ENCODE data around the gene RPLP2.

The RPLP2 gene

DNA sequence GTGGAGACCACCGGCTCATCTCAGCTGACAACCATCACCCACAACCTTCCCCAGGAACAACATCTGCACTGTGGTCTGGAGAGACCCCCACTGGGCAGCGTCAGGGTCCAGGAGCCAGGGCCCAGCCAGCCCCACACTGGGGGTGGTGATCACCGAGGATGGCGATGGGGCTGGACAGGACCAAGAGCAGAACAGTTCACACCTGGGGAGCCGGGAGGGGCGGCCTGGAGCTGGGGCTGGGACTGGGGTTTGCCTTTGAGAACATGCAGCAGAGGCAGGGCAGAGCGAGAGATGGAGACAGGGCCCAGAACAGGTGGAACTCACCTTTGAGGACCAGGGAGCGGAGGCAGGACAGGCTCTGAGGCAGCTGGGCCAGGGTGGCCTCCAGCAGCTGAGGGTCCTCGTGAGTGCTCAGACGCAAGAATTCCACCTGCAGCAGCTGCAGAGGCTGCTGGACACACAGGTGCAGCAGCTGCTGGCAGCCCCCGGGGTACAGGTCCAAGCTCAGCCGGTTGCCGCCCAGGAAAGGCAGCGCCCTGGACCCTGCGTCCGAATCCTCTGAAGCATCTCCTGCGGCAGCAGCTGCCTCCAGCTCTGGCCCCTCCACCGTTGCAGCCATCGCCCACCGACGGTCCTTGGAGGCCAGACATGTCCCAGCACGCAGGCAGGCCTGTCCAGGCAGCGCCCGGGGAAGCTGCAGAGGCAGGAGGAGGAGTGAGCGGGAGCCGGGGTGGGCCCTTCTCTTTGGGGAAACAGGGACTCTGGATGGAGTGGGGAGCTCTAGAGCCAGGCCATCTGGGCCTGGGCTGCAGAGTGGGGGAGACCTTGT lies 5.8 kb upstream of the RPLP2 start:
- no peak for DNase-seq (ENCODE audit: low read depth)

DNA sequence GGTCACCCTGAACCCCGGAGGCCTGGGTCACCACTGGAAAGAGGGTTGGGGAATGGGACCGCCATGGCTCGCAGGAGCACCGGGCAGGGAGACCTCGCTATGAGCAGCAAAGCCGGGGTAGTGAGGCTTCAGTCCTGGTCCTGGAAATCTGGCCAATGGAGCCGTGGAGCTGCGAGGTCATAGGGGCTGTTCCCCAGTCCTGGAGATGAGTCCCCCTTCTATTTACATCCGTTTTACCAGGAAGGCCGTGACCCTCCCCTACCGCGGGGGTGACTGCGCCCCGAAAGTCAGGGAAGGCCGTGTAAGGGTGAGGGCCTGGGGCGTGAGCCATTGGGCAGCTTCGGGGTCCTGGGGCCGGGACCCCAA lies 5.2 kb upstream of the RPLP2 start:
- DNase-seq (ENCODE audit: low read depth) = no peak

DNA sequence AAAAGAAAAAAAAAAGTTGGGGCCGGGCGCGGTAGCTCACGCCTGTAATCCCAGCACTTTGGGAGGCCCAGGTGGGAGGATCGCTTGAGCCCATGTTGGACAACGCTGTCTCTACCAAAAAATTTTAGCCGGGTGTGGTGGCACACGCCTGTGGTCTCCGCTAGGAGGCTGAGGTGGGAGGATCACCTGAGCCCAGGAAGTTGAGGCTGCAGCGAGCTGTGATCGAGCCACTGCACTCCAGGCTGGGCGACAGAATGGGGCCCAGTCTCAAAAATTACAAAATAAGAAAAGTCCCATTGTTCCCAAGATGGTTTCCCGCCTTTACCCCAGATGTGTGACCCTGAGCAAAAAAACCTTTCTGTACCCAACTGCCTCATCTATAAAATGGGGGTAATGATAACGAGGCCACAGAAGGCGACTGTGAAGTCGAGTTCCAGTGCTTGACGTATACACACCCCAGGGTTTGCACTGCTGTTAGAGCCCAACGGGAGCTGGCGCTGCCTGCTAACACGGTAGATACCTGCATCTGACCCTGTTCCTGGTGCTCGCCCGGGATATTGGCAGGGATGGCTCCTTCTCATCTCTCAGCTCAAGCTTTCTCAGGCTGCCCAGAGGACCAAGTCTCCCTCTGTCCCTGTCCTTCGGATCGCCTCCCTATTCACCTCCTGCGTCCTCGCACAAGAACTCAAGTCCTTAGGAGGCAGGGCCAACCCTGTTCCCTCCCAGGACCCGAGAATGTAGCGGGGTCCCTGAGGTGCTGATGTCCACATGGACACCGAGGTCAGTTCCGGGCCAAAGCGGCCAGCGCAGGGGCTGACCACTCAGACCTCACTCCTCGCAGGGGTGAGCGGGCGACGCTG lies 1.1 kb upstream of the RPLP2 start:
- DNase-seq (ENCODE audit: low read depth) = no peak

DNA sequence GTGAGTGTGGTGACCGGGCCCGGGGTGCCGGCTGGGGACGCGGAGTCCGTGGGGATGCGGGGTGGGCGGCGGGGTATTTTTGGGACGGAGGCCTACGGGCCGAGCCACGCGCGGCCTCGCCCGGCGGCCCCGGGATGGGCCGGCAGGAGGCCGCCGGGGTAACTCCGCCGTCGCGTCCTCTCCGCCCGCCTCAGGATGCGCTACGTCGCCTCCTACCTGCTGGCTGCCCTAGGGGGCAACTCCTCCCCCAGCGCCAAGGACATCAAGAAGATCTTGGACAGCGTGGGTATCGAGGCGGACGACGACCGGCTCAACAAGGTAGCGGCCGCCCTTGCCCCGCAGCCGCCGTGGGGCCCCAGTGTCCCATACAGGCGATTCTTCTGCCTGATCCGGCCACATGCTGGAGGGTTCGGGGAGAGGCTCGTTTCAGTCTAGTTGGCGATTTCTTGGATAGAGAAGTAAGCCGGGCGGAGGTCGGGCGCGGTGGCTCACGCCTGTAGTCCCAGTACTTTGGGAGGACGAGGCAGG lies 337 bp downstream of the RPLP2 start:
- DNase-seq (ENCODE audit: low read depth) = no peak

DNA sequence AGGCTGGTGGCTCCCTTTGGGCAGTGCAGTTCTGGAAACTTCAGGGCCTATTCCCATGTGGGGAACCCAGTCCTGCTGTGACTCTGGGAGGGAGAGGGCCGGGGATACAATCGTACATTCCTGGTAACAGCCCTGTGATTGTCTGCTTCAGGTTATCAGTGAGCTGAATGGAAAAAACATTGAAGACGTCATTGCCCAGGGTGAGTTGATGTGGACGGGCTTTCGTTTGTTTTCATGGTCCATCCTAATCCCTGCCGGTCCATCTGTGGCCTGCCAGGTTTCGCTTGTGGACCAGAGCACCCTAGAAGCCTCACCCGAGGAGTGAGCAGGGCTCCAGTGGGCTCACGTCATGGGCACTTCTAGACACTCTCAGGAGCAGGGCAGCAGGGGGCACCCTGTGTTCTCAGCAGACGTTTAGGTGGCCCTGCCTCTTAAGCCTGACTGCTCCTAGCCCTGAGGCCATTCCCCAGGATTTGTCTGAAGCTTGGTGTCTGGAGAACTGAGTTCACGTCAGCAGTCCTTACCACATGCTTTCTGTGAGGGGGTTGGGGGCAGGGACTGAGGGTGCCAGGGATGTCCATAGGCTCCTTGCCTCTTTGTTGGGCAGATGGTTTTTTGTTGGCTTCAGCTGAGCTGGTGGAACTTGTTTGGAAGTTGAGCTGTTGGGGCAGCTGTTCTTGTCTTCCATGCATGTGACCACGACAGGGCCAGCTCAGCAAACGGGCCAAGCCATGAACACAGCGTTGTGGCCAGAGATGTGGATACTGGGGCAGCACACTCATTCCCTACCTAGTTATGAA lies 1.9 kb downstream of the RPLP2 start:
- DNase-seq (ENCODE audit: low read depth) = no peak

DNA sequence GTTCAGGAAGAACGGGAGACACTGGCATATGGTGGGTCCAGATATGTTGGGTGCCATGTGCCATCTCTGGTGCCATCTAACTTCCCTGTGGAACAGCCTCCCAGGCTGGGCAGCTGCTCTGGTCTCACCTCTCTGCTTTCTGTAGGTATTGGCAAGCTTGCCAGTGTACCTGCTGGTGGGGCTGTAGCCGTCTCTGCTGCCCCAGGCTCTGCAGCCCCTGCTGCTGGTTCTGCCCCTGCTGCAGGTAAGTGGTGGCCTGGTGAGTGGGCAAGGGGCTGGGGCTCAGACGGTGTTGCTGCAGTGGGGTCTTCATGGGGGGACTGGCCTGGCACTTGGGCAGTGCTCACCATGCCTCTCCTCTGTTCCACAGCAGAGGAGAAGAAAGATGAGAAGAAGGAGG lies 2.6 kb downstream of the RPLP2 start:
- DNase-seq (ENCODE audit: low read depth) = no peak

DNA sequence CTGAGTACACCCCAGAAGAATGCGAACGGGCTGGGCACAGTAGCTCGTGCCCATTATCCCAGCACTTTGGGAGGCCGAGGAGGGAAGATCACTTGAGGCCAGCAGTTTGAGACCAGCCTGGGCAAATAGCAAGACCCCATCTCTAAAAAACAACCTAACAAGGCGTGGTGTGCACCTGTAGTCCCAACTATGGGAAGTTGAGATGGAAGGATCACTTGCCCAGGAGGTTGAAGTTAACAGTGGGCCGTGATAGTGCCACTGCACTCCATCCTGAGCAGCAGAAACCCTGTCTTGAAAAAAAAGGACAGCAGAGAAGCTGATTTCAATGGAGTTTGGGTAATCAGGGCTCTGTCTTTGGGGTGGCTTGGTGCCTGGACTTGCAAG lies 3.3 kb downstream of the RPLP2 start:
- DNase-seq (ENCODE audit: low read depth) = no peak

DNA sequence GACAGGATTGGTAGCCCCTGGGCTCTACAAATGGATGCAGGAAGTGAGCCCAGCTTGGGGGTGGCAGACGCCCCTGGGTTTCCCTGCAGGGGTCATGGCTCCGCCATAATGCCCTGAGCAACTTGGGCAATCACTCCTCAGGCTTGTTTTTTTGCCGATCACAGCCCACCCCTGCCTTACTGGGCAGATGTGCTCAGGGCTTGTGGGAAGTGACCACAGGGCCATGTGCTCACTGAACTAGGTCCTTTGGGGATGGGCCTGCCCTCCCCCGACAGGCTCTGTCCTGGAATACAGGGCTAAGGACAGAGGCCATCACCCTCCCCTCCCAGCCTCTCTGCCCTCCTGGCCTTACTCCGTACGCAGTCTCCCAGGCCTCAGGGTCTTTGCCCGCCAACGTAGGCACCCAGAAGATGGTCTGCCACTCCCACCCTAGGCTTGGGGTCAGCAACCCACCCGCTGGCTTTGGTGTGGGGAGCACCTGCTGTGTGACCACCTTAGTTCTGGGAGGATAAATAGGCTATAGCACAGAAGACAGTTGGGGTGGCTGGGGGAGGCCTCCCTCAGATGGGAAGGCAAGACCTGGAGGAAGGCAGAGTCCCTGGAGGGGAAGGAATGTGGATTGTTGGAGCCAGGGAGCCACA lies 3.8 kb downstream of the RPLP2 start:
- no peak for DNase-seq (ENCODE audit: low read depth)

DNA sequence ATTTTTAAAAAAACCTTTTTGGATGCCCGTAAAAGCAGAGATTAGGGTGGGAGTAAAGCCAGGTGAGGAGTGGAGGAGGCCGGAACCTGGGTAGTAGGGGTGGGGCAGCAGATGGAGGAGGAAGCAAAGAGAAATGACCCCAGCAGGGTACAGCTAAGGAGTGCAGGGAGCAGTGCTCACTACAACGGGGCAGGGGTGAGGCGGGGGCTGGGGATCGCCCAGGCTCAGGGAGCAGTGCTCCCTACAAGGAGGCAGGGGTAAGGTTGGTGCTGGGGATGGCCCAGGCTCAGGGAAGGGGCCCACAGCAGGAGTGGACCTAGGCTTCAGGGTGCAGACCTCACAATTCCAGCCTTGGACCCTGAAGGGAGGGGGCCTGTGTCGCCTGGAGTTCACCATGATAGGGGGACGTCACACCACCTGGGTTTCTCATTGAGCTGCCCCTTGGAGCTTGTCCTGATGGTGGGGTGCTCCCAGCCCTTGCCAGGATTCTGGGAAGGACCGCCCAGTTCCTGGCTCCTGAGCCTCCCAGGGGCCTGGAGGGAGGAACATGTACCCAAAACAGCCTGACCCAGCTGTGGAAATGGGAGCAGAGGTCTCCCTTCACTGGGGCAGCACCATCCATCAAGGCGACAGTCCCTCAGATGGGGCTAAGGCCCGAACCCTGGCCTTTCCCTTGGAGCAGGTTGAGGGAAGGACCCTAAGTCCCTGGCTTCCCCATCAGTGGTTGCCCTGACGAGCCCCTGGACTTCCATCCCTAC lies 6.1 kb downstream of the RPLP2 start:
- no peak for DNase-seq (ENCODE audit: low read depth)

DNA sequence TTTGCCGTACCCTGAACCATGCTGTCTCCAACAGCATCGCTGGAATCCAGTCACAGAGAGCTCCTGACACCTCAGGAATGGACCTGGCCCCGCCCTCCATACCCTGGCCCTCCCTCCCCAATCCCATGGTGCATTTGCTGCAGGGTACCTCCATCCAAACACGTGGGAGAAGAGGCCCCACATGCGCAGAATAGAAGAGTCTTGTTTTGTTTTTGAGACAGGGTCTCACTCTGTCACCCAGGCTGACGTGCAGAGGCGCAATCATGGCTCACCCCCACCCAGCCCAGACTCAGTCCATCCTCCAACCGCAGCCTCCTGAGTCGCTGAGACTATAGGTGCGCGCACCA lies 6.6 kb downstream of the RPLP2 start:
- no peak for DNase-seq (ENCODE audit: low read depth)

DNA sequence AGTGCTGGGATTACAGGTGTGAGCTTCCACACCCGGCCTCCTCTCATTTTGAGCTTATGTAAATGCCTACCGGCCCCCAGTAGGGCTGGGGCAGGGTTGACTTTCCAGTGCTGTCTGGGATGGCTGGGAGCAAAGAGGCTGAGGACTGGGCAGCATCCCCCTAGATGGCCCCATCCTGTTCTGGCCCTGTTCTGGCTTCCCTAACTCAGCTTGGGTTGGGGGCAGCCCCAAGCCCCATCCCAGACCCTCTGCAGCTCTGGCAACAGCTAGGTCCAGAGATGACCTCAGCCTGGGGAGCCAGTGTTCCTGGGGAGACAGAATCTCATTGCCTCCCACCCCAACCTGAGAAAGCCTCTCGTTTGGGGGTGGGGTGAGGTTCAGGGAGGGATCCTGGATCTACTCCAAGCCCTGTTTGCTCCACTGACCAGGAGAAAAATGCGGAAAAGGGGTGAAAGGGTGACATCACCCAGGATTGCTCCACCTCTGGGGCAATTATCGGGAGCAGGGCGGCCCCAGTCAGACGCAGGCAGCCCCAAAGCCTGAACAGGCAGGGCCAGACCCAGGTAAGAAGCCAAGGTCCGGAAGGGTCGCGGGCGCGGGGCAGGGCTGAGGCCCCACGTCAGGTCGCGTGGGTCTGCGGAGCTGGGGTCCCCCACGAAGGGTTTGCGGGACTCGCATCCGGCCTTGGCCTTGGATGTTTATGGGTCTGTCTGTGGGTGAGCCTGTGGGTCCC lies 8.8 kb downstream of the RPLP2 start, which contains the start of gene PNPLA2:
TSS of gene PNPLA2 (plus strand) at position 519 of the 733 bp plus-strand sequence. CDS start 805 bp downstream, outside the sequence.
- no peak for DNase-seq (ENCODE audit: low read depth)

DNA sequence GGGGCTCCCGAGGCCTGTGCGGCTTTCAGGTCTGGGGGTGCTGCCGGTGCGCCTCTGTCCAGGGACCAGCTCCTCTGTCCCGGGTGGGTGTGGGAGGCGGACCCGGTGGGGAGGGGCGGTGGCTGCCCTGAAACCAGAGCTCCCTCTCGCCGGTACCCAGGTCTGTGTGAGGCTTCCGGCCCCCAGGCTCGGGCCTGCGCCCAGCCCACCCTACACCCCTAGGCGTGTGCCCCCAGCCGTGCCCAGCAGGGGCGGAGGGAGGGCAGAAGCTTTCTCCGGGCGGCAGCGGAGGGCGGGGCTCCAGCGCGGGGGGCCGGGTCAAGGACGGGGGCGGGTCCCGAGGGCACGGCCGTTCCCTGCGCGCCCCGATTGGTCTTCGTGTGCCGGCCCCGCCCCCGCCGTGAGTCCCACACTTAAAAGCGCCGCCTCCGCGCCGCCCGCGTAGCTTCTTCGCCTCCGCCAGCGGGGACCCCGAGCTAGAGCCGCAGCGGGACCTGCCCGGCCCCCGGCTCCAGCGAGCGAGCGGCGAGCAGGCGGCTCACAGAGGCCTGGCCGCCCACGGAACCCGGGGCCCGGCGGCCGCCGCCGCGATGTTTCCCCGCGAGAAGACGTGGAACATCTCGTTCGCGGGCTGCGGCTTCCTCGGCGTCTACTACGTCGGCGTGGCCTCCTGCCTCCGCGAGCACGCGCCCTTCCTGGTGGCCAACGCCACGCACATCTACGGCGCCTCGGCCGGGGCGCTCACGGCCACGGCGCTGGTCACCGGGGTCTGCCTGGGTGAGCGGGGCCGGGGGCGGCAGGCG lies 9.6 kb downstream of the RPLP2 start:
- no peak for DNase-seq (ENCODE audit: low read depth)

DNA sequence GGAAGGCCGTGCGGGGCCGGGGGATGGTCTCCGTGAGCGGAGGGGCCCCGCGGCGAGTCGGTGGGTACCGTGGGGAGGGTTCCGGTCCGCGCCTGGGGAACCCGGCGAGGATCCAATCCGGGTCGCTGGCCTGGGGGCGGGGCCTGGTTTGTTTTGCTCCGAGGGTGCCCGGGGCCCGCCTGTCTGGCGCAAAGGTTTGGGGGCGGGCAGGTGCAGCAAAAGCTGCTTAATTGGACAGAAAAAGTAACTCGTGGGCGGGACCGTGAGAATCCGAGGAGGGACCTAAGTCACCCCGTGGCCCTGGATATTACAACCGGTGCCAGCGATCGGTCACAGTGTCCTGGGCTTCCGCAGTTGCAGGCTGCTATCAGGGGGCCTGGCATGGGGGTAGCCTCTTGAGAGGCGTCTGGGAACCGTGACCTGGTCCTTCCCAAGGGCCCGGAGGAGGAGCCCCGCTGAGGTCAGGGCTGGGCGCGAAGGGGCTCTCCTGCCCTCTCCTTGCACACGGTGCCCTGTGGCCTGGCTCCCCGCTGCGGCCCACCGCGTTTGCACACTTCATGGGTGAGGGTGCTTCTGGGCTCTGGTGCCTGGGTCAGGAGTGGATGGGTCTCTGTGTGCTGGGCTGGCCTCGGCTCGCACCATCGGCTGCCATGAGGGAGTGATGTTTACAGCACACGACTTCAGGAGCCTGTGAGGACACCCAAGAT lies 10.3 kb downstream of the RPLP2 start:
- no peak for DNase-seq (ENCODE audit: low read depth)

DNA sequence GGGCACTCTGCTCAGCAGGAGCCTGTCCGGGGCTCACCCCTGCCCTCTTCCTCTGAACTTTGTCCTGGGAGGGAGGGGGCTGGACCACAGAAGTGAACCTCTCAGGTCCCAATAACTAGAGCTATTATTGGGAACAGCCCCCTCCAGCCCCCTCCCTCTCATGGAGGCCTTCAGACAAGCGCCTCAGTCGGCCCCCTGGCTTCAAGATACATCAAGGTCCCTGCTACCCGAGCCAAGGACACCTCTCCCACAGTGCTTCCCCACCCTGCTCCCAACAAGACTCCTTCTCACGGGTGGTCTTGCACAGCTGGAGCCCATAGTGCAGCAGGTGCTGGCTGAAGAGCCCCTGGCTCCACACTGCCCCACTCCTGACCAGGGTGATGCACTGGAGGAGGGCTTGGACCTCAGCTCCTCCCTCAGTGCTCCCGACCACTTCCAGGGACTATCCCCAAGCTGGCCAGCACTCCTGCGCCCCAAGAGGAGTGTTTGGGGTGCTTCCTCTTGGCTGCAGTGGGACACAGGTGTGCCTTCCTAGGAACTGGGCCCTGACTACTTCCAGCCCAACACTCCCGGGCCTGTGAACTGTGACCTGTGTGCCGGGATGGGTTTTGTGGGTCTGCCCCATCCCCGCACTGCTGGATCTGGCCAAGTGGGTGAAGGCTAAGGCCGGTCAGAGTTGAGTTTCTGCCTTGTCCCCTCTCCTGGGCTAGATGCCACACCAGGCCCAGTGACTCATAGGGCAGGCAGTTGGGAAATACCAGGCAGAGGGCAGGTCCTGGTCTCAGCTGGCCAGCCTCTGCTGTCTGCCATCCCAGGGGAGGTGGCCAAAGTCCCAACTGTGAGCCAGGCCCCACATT lies 11.1 kb downstream of the RPLP2 start:
- DNase-seq (ENCODE audit: low read depth) = no peak

DNA sequence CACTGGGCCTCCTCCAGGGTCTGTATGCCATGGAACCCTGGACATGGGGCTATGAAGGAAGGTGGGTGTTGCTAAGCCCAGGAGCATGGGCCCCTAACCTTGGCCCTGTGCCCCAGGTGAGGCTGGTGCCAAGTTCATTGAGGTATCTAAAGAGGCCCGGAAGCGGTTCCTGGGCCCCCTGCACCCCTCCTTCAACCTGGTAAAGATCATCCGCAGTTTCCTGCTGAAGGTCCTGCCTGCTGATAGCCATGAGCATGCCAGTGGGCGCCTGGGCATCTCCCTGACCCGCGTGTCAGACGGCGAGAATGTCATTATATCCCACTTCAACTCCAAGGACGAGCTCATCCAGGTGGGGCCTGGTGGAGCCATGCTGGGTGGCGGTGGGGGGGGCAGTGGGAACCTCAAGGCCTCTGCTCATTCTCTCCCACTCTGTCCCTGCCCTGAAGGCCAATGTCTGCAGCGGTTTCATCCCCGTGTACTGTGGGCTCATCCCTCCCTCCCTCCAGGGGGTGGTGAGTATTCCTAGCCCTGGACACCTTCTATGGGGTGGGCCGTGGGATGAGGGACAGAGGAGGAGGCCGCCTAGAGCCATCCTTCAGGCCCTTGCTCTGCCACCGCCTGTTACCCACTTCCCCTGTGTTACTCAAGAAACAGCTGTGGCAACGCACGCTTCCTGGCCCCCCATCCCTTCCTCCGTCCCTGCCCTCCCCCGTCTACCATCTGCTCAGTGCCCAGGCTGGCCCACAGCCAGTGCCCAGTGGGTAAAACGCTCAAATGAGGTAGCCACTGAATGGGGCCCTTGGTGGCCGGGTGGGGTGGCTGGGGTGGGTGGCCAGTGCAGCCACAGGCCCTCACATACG lies 12.0 kb downstream of the RPLP2 start:
- no peak for DNase-seq (ENCODE audit: low read depth)

DNA sequence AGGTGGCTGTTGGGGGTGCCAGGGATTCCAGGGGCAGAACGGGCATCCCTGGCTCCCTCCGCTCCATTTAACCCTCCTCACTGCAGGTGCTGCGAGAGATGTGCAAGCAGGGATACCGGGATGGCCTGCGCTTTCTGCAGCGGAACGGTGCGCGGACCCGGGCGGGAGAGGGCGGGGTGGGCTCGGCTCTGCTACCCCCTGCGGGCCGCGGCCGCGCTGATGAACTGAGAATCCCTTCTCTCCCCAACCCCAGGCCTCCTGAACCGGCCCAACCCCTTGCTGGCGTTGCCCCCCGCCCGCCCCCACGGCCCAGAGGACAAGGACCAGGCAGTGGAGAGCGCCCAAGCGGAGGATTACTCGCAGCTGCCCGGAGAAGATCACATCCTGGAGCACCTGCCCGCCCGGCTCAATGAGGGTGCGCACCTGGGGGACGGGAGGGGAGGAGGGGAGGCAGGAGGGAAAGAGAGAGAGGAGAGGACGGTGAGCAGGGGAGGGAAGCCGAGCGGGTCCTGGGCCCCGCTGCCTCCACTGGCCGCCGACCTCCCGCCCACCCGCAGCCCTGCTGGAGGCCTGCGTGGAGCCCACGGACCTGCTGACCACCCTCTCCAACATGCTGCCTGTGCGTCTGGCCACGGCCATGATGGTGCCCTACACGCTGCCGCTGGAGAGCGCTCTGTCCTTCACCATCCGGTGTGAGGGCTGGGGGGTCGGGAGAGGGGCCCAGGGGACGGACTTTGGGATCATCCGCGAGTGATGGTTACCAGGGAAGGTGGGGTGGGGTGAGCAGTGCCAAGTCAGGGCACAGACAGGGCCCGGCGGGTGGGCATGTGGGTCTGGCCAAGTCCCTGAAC lies 13.9 kb downstream of the RPLP2 start:
- DNase-seq (ENCODE audit: low read depth) = no peak
